ENCODE data around the gene BRINP1. TPM values are rescaled to one million over a fixed set of nuclear protein-coding genes. Genes with fewer than 3 reads are reported as not detected.

The BRINP1 gene
- total RNA-seq, 2 experiments from 2014 or later: not detected

DNA sequence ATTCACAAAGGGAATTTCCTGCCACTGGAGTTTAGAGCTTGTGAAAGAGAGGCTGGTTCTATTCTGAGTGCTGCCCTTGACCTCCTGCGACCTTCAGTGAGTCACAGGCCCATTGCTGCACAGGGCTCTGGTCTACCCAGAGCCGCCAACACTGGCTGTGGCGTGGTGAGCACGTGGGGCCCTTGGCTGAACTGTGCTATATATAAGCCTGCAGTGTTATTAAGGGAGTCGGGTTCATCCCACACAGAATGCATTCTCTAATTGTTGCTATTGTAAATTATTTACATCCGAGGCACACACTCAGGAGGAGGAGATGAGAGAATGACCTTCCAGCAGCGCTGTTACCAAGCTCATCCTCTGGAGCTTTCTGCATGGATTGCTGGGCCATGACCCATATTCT is 47.1 kb downstream of the BRINP1 start:
- Mint-ChIP-seq H3K27me3 (no peaks in the 10 kb centered on the region), H3K9me3 (peaks cover 5% of the 10 kb centered on the region), H3K4me3 (no peak overlapping the region), H3K36me3 (ENCODE audit: low read depth) (no peaks in the 10 kb centered on the region), H3K27ac (no peak overlapping the region), H3K4me1 (no peaks in the 10 kb centered on the region)
- POLR2A ChIA-PET: no interaction called here
- DNase-seq: no peak
- CTCF ChIA-PET: no interaction called here

- H3K9me3 Mint-ChIP-seq: peaks cover 7% of the 10 kb centered on the region
- CTCF ChIA-PET: interaction anchor here (0.6 kb wide), 1 partner anchor 731 kb away, joined by 3 read pairs; no protein-coding TSS in a partner anchor
- no peak overlapping the region for H3K27ac Mint-ChIP-seq
- no peak overlapping the region for H3K4me3 Mint-ChIP-seq
- no peak for DNase-seq
- no peaks in the 10 kb centered on the region for H3K27me3 Mint-ChIP-seq
- H3K36me3 Mint-ChIP-seq (ENCODE audit: low read depth): no peaks in the 10 kb centered on the region
- no peaks in the 10 kb centered on the region for H3K4me1 Mint-ChIP-seq
- POLR2A ChIA-PET: interaction anchor here (0.6 kb wide), 1 partner anchor 852 kb away, joined by 3 read pairs; no protein-coding TSS in a partner anchor
Observed at GRCh38 chr9:119318371-119318770, 50.9 kb downstream of the BRINP1 start.

DNA sequence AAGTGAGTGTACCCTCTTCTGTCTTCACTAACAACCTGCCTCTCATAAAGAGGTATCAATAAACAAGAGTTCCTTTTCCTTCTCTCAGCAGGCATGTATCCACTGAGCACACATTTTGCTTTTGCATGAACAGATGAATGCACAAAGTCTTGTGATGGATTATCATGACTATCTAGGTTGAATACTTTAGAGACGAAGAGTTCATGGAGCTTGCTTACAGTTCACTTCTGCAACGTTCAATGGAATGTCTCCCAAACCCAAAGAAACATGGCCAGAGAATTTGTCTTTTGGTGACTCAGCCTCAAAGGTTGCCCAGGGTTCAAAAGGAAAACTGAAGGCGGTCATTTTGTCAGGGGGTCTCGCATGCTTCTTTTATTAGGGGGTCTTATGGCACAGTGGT is 55.4 kb downstream of the BRINP1 start:
- ChIA-PET CTCF (no interaction called here), POLR2A (no interaction called here)
- Mint-ChIP-seq H3K4me3 (no peak overlapping the region), H3K4me1 (no peaks in the 10 kb centered on the region), H3K9me3 (peaks cover 2% of the 10 kb centered on the region), H3K27ac (no peak overlapping the region), H3K36me3 (ENCODE audit: low read depth) (no peaks in the 10 kb centered on the region), H3K27me3 (no peaks in the 10 kb centered on the region)
- no peak for DNase-seq

- Mint-ChIP-seq H3K4me1 (no peaks in the 10 kb centered on the region), H3K36me3 (ENCODE audit: low read depth) (no peaks in the 10 kb centered on the region), H3K4me3 (no peak overlapping the region), H3K27ac (no peak overlapping the region), H3K9me3 (no peaks in the 10 kb centered on the region), H3K27me3 (no peaks in the 10 kb centered on the region)
- ChIA-PET CTCF (no interaction called here), POLR2A (no interaction called here)
- no peak for DNase-seq
Observed at GRCh38 chr9:119310741-119311140, 58.5 kb downstream of the BRINP1 start.

- Mint-ChIP-seq H3K27me3 (no peaks in the 10 kb centered on the region), H3K4me1 (no peaks in the 10 kb centered on the region), H3K36me3 (ENCODE audit: low read depth) (no peaks in the 10 kb centered on the region), H3K27ac (no peak overlapping the region), H3K9me3 (no peaks in the 10 kb centered on the region), H3K4me3 (no peak overlapping the region)
- ChIA-PET POLR2A (no interaction called here), CTCF (no interaction called here)
- no peak for DNase-seq
Observed at GRCh38 chr9:119307471-119307870, 61.8 kb downstream of the BRINP1 start.

- DNase-seq: no peak
- ChIA-PET CTCF (no interaction called here), POLR2A (no interaction called here)
- Mint-ChIP-seq H3K27ac (no peak overlapping the region), H3K36me3 (ENCODE audit: low read depth) (no peaks in the 10 kb centered on the region), H3K27me3 (no peaks in the 10 kb centered on the region), H3K4me1 (no peaks in the 10 kb centered on the region), H3K9me3 (no peaks in the 10 kb centered on the region), H3K4me3 (no peak overlapping the region)
Observed at GRCh38 chr9:119304555-119304954, 64.7 kb downstream of the BRINP1 start.

GRCh38 chr9:119302988-119303698 is 66.1 kb downstream of the BRINP1 start:
- H3K9me3 Mint-ChIP-seq: no peaks in the 10 kb centered on the region
- no peaks in the 10 kb centered on the region for H3K4me1 Mint-ChIP-seq
- H3K4me3 Mint-ChIP-seq: no peak overlapping the region
- no peaks in the 10 kb centered on the region for H3K36me3 Mint-ChIP-seq (ENCODE audit: low read depth)
- ChIA-PET CTCF (no interaction called here), POLR2A (no interaction called here)
- no peaks in the 10 kb centered on the region for H3K27me3 Mint-ChIP-seq
- DNase-seq: no peak
- no peak overlapping the region for H3K27ac Mint-ChIP-seq

DNA sequence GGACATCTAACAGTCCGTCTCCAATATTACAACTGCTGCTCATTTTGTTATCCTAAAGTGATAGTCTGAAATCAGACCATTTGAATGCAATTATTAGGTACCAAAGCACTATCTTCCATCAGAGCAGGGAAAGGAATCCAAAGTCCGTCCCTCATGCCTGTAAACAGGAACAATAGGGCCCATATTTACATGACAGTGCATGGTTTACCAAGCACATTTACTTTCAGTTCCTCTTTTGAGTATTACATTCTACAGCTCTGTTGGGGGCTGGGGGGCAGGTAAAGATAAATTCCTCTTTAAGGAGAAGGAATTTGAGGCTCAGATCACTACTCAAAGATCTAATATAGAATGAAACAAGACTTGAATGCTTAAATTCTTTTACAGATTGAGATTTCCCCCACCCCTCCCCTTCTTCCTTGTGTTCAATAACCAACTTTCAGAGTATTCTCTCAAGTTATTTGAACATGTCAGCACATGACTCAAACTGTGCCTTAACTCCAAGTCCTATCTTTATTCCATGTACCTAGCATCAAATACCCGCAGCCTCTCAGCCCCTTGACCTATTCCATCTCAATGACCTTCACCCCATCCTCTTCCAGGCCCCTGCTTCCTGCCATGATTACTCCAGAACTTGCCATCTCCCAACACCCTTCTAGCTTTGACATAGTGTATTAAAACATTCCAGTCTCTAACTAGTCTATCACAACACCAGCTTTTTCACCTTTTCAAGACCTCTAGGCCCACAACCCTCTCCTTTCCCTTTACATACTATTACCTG is 71.0 kb downstream of the BRINP1 start:
- Mint-ChIP-seq H3K27ac (no peak overlapping the region), H3K27me3 (no peaks in the 10 kb centered on the region), H3K4me3 (no peak overlapping the region), H3K4me1 (no peaks in the 10 kb centered on the region), H3K9me3 (no peaks in the 10 kb centered on the region), H3K36me3 (ENCODE audit: low read depth) (no peaks in the 10 kb centered on the region)
- ChIA-PET CTCF (no interaction called here), POLR2A (no interaction called here)
- no peak for DNase-seq

GRCh38 chr9:119291554-119291953 is 77.7 kb downstream of the BRINP1 start:
- H3K4me1 Mint-ChIP-seq: no peaks in the 10 kb centered on the region
- POLR2A ChIA-PET: no interaction called here
- no peaks in the 10 kb centered on the region for H3K36me3 Mint-ChIP-seq (ENCODE audit: low read depth)
- H3K27me3 Mint-ChIP-seq: no peaks in the 10 kb centered on the region
- no peak overlapping the region for H3K27ac Mint-ChIP-seq
- no peak overlapping the region for H3K4me3 Mint-ChIP-seq
- no peaks in the 10 kb centered on the region for H3K9me3 Mint-ChIP-seq
- CTCF ChIA-PET: interaction anchor here (0.6 kb wide), 1 partner anchor 29 kb away, joined by 3 read pairs; no protein-coding TSS in a partner anchor
- DNase-seq: no peak

DNA sequence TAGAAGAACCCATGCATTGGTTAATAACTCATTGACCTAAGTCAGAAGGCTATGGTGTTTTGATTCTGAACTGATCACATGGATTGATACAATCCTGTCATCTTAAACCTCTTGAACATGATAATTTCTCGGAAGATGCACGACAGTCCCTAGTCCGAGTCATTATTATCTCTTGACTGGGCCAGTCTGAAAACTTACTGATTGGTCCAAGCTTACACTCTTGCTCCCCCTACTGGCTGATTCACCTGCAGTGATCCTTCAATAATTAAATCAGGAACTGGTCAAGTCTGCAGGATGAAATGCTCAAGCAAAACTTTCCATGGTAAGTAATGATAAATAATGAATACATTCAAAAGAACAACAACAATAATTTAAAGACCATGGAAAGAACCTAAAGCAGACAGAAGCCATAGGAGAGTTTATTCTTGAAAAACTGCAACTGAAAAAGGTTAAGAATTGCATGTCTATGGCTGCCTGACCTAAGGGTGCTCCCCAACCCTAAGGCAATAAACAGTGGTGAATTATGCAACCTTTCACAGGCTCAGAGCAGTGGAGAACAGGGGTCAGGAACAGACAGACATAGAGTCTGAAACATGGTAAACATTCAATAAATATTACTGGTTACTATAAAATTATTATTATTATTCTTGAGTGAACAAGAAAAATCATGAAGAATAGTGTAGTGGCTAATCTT is 79.3 kb downstream of the BRINP1 start:
- CTCF ChIA-PET: no interaction called here
- DNase-seq: peak; percentile 39
- Mint-ChIP-seq H3K27me3 (no peaks in the 10 kb centered on the region), H3K36me3 (ENCODE audit: low read depth) (no peaks in the 10 kb centered on the region), H3K27ac (no peak overlapping the region), H3K4me3 (no peak overlapping the region), H3K4me1 (no peaks in the 10 kb centered on the region), H3K9me3 (no peaks in the 10 kb centered on the region)
- POLR2A ChIA-PET: no interaction called here

- no peaks in the 10 kb centered on the region for H3K36me3 Mint-ChIP-seq (ENCODE audit: low read depth)
- H3K9me3 Mint-ChIP-seq: no peaks in the 10 kb centered on the region
- POLR2A ChIA-PET: no interaction called here
- CTCF ChIA-PET: no interaction called here
- no peak overlapping the region for H3K27ac Mint-ChIP-seq
- H3K4me1 Mint-ChIP-seq: no peaks in the 10 kb centered on the region
- DNase-seq: no peak
- peaks cover 4% of the 10 kb centered on the region for H3K27me3 Mint-ChIP-seq
- no peak overlapping the region for H3K4me3 Mint-ChIP-seq
Observed at GRCh38 chr9:119284587-119285337, 84.5 kb downstream of the BRINP1 start.

GRCh38 chr9:119284118-119284517 is 85.1 kb downstream of the BRINP1 start:
- Mint-ChIP-seq H3K27me3 (peaks cover 4% of the 10 kb centered on the region), H3K9me3 (no peaks in the 10 kb centered on the region), H3K36me3 (ENCODE audit: low read depth) (no peaks in the 10 kb centered on the region), H3K4me1 (no peaks in the 10 kb centered on the region), H3K4me3 (no peak overlapping the region), H3K27ac (no peak overlapping the region)
- no peak for DNase-seq
- ChIA-PET CTCF (no interaction called here), POLR2A (no interaction called here)

Measured in activated CD4-positive, alpha-beta T cell treated with anti-CD3 and anti-CD28 coated beads, Interleukin-2, amount 10 ng/mL, durations not matched to agents 7 days and 5 days (primary cell).